ENCODE results near the gene BRF1.

GRCh38 chr14:105160776-105161175 is 140.0 kb downstream of the BRF1 start:
- TF ChIP-seq CTCF (IDR thresholded peaks at IDR 0.05), result no peak
- no peak for TF ChIP-seq EP300 (IDR thresholded peaks at IDR 0.05)
- TF ChIP-seq POLR2A (IDR thresholded peaks at IDR 0.05), result no peak
